Vagina (tissue), 2 donors: ENCODE measurements around the gene FLT1. TPM values are rescaled to one million over a fixed set of nuclear protein-coding genes. Genes with fewer than 3 reads are reported as not detected.

Experiments
- DNase-seq, 2 donors: peaks; one replicate each; pipeline ENCODE4 v3.0.0-alpha.2; 2017; ENCODE audit errors: extremely low spot score in 2 of 2
- H3K27ac ChIP-seq: fragments of 200-600 bp; sonication (generic); one replicate; pipeline ENCODE4 v1.5.1; 2019
- H3K27me3 ChIP-seq: fragments of 200-600 bp; sonication (generic); one replicate; pipeline ENCODE4 v1.5.1; 2019
- H3K36me3 ChIP-seq, 2 donors: fragments of 200-600 bp; sonication (generic); one replicate each; pipeline ENCODE4 v1.5.1; 2017 to 2019
- H3K4me1 ChIP-seq: fragments of 200-600 bp; sonication (generic); one replicate; pipeline ENCODE4 v1.5.1; 2019
- H3K4me3 ChIP-seq, 2 donors: fragments of 200-600 bp; sonication (generic); 1 replicate in 1 of 2; 2 replicates in 1 of 2; pipeline ENCODE4 v1.5.1; 2016 to 2019
- H3K9me3 ChIP-seq: fragments of 200-600 bp; sonication (generic); one replicate; pipeline ENCODE4 v1.5.1; 2019
- CTCF ChIP-seq, 3 experiments: fragments of 450-650 bp in 2 of 3; fragments of 200-600 bp in 1 of 3; sonication (generic) in 1 of 3; IDR thresholded peaks; one replicate each; pipeline ENCODE4 v1.5.1; 2017 to 2019; ENCODE audit warnings: antibody characterized with exemption in 3 of 3, mild to moderate bottlenecking in 2 of 3, moderate library complexity in 2 of 3
- POLR2A ChIP-seq, 2 donors: fragments of 450-650 bp; IDR thresholded peaks; one replicate each; pipeline ENCODE4 v1.6.1; 2017; ENCODE audit warnings: antibody characterized with exemption in 2 of 2, mild to moderate bottlenecking in 2 of 2, moderate library complexity in 2 of 2
- POLR2AphosphoS5 ChIP-seq, 2 donors: sonication (generic); formaldehyde crosslinking; IDR thresholded peaks; one replicate each; pipeline ENCODE4 v1.9.0; 2017; ENCODE audit warnings: antibody characterized with exemption in 2 of 2, mild to moderate bottlenecking in 2 of 2, low read depth in 1 of 2; ENCODE audit not compliant: insufficient read depth in 1 of 2
- intact Hi-C: fragments of 100-400 bp; cut with DNase I; formaldehyde crosslinking; loops from one replicate; pipeline ENCODE4 v1.15.1; 2023
- total RNA-seq: library from RNA; depleted of rRNA; stranded (reverse); fragments of >200 nt; gene quantifications from one replicate; pipeline ENCODE4 v1.2.3, GENCODE V29; 2016

Gene FLT1
- total RNA-seq, 1 donor from 2014 or later: 18.9 TPM

- Histone ChIP-seq H3K4me1 (no peaks in the 10 kb centered on the region), H3K27me3 (no peaks in the 10 kb centered on the region), H3K4me3 (no peak overlapping the region), H3K27ac (no peak overlapping the region), H3K36me3 (no peaks in the 10 kb centered on the region), H3K9me3 (no peaks in the 10 kb centered on the region)
- intact Hi-C loops: no loop called here
- TF ChIP-seq POLR2AphosphoS5 (IDR thresholded peaks at IDR 0.05; ENCODE audit: insufficient read depth in 1 of 2, low read depth in 1 of 2) (no peak), POLR2A (IDR thresholded peaks at IDR 0.05) (no peak), CTCF (IDR thresholded peaks at IDR 0.05) (no peak)
- no peak for DNase-seq
Measured at GRCh38 chr13:28467034-28467433, 27.9 kb downstream of the FLT1 start.

- no peaks in the 10 kb centered on the region for H3K36me3 ChIP-seq
- intact Hi-C loops: no loop called here
- TF ChIP-seq CTCF (IDR thresholded peaks at IDR 0.05) (no peak), POLR2AphosphoS5 (IDR thresholded peaks at IDR 0.05; ENCODE audit: insufficient read depth in 1 of 2, low read depth in 1 of 2) (no peak), POLR2A (IDR thresholded peaks at IDR 0.05) (no peak)
- no peaks in the 10 kb centered on the region for H3K4me1 ChIP-seq
- no peak overlapping the region for H3K27ac ChIP-seq
- H3K27me3 ChIP-seq: no peaks in the 10 kb centered on the region
- no peak overlapping the region for H3K4me3 ChIP-seq
- H3K9me3 ChIP-seq: no peaks in the 10 kb centered on the region
- DNase-seq: no peak
Measured at GRCh38 chr13:28466151-28466550, 28.8 kb downstream of the FLT1 start.

- Histone ChIP-seq H3K9me3 (no peaks in the 10 kb centered on the region), H3K36me3 (no peaks in the 10 kb centered on the region), H3K27me3 (no peaks in the 10 kb centered on the region), H3K27ac (no peak overlapping the region), H3K4me1 (no peaks in the 10 kb centered on the region), H3K4me3 (no peak overlapping the region)
- intact Hi-C loops: no loop called here
- no peak for DNase-seq
- TF ChIP-seq POLR2AphosphoS5 (IDR thresholded peaks at IDR 0.05; ENCODE audit: insufficient read depth in 1 of 2, low read depth in 1 of 2) (no peak), CTCF (IDR thresholded peaks at IDR 0.05) (no peak), POLR2A (IDR thresholded peaks at IDR 0.05) (no peak)
Measured at GRCh38 chr13:28464861-28465460, 30.0 kb downstream of the FLT1 start.

- H3K9me3 ChIP-seq: no peaks in the 10 kb centered on the region
- H3K4me1 ChIP-seq: no peaks in the 10 kb centered on the region
- no peaks in the 10 kb centered on the region for H3K36me3 ChIP-seq
- intact Hi-C loops: no loop called here
- TF ChIP-seq CTCF (IDR thresholded peaks at IDR 0.05) (no peak), POLR2AphosphoS5 (IDR thresholded peaks at IDR 0.05; ENCODE audit: insufficient read depth in 1 of 2, low read depth in 1 of 2) (no peak), POLR2A (IDR thresholded peaks at IDR 0.05) (no peak)
- no peak overlapping the region for H3K27ac ChIP-seq
- no peak for DNase-seq
- H3K4me3 ChIP-seq: no peak overlapping the region
- no peaks in the 10 kb centered on the region for H3K27me3 ChIP-seq
Measured at GRCh38 chr13:28463481-28463880, 31.4 kb downstream of the FLT1 start.

- H3K4me1 ChIP-seq: no peaks in the 10 kb centered on the region
- TF ChIP-seq CTCF (IDR thresholded peaks at IDR 0.05) (no peak), POLR2A (IDR thresholded peaks at IDR 0.05) (no peak), POLR2AphosphoS5 (IDR thresholded peaks at IDR 0.05; ENCODE audit: insufficient read depth in 1 of 2, low read depth in 1 of 2) (no peak)
- H3K27me3 ChIP-seq: no peaks in the 10 kb centered on the region
- H3K27ac ChIP-seq: no peak overlapping the region
- intact Hi-C loops: no loop called here
- no peak overlapping the region for H3K4me3 ChIP-seq
- no peaks in the 10 kb centered on the region for H3K36me3 ChIP-seq
- no peak for DNase-seq
- no peaks in the 10 kb centered on the region for H3K9me3 ChIP-seq
Measured at GRCh38 chr13:28459911-28460310, 35.0 kb downstream of the FLT1 start.
